H1 (cell line): Measurements from ENCODE around the gene NAV2. TPM values are rescaled to one million over a fixed set of nuclear protein-coding genes. Genes with fewer than 3 reads are reported as not detected.

Source experiments
- ASH2L ChIP-seq: fragments of 200-600, 300-600 bp; sonication (generic); IDR thresholded peaks from one replicate; pipeline ENCODE4 v1.7.1; 2017; ENCODE audit warnings: low read length
- EGR1 ChIP-seq: IDR thresholded peaks from 2 replicates; pipeline ENCODE4 v1.6.1; 2011; ENCODE audit warnings: low read depth, low read length, borderline replicate concordance
- JUN ChIP-seq: IDR thresholded peaks from 2 replicates; pipeline ENCODE4 v1.6.1; 2011; ENCODE audit warnings: low read depth, mild to moderate bottlenecking, improper control_type of control experiment, low read length
- RBBP5 ChIP-seq: IDR thresholded peaks from 2 replicates; pipeline ENCODE4 v1.7.1; 2012; ENCODE audit warnings: low read depth, mild to moderate bottlenecking, inconsistent platforms, low read length, moderate library complexity, borderline replicate concordance
- TEAD4 ChIP-seq: IDR thresholded peaks from 2 replicates; pipeline ENCODE4 v1.6.1; 2012; ENCODE audit warnings: low read depth, low read length, inconsistent platforms, mixed read lengths
- polyA plus RNA-seq, 7 experiments: library from polyadenylated mRNA; depleted of rRNA in 3 of 7; stranded (reverse) in 5 of 7; unstranded in 2 of 7; fragments of >200 nt in 5 of 7; fragments of 200-250 nt in 2 of 7; gene quantifications; 1 replicate in 5 of 7; 2 replicates in 1 of 7; 4 replicates in 1 of 7; pipeline versions ENCODE4 v1.2.1 to v1.2.3, GENCODE V29; 2011 to 2013; ENCODE audit warnings: missing spikeins in 2 of 7, mixed read lengths in 2 of 7
- total RNA-seq: library from RNA; stranded (reverse); fragmentation: NEBNext Ultra II Directional; extraction: Animal tissue kit (Norgen Biotek cat#: 25700); gene quantifications from 2 replicates; pipeline ENCODE4 v1.2.1, GENCODE V29; 2021
- TF ChIP-seq, protein P1 (sequence below): fragments of 300-600 bp; sonication (generic); IDR thresholded peaks from 2 replicates; pipeline ENCODE4 v1.7.1; 2012; ENCODE audit warnings: low read length, moderate library complexity, mild to moderate bottlenecking, inconsistent platforms; ENCODE audit not compliant: insufficient replicate concordance

NAV2 gene
- total and polyA plus RNA-seq, 2 of the 8 experiments (the other 6 are each of a cell fraction or from before 2014, with no cell fraction given), result 35.6 to 73.6 TPM

DNA sequence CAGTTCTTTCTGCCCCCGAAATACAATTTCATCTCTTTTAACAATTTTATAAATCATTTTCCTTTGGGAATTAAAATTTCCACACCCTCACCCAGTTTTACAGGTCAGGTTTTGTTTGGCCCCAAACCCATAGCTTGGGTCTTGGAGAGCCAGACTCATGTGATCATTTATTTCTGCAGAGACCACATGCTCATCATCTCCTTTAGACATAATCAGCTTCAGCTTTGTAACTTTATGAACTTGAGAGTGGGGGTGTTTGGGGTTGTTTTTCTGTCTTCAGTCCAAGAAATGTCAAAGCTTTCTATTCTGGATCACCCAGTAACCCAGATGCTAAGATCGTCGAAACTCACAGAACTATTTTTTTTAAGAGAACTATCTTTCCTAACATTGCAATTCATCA, 376.7 kb downstream of the NAV2 start (continued):
- TF ChIP-seq, protein P1, sequence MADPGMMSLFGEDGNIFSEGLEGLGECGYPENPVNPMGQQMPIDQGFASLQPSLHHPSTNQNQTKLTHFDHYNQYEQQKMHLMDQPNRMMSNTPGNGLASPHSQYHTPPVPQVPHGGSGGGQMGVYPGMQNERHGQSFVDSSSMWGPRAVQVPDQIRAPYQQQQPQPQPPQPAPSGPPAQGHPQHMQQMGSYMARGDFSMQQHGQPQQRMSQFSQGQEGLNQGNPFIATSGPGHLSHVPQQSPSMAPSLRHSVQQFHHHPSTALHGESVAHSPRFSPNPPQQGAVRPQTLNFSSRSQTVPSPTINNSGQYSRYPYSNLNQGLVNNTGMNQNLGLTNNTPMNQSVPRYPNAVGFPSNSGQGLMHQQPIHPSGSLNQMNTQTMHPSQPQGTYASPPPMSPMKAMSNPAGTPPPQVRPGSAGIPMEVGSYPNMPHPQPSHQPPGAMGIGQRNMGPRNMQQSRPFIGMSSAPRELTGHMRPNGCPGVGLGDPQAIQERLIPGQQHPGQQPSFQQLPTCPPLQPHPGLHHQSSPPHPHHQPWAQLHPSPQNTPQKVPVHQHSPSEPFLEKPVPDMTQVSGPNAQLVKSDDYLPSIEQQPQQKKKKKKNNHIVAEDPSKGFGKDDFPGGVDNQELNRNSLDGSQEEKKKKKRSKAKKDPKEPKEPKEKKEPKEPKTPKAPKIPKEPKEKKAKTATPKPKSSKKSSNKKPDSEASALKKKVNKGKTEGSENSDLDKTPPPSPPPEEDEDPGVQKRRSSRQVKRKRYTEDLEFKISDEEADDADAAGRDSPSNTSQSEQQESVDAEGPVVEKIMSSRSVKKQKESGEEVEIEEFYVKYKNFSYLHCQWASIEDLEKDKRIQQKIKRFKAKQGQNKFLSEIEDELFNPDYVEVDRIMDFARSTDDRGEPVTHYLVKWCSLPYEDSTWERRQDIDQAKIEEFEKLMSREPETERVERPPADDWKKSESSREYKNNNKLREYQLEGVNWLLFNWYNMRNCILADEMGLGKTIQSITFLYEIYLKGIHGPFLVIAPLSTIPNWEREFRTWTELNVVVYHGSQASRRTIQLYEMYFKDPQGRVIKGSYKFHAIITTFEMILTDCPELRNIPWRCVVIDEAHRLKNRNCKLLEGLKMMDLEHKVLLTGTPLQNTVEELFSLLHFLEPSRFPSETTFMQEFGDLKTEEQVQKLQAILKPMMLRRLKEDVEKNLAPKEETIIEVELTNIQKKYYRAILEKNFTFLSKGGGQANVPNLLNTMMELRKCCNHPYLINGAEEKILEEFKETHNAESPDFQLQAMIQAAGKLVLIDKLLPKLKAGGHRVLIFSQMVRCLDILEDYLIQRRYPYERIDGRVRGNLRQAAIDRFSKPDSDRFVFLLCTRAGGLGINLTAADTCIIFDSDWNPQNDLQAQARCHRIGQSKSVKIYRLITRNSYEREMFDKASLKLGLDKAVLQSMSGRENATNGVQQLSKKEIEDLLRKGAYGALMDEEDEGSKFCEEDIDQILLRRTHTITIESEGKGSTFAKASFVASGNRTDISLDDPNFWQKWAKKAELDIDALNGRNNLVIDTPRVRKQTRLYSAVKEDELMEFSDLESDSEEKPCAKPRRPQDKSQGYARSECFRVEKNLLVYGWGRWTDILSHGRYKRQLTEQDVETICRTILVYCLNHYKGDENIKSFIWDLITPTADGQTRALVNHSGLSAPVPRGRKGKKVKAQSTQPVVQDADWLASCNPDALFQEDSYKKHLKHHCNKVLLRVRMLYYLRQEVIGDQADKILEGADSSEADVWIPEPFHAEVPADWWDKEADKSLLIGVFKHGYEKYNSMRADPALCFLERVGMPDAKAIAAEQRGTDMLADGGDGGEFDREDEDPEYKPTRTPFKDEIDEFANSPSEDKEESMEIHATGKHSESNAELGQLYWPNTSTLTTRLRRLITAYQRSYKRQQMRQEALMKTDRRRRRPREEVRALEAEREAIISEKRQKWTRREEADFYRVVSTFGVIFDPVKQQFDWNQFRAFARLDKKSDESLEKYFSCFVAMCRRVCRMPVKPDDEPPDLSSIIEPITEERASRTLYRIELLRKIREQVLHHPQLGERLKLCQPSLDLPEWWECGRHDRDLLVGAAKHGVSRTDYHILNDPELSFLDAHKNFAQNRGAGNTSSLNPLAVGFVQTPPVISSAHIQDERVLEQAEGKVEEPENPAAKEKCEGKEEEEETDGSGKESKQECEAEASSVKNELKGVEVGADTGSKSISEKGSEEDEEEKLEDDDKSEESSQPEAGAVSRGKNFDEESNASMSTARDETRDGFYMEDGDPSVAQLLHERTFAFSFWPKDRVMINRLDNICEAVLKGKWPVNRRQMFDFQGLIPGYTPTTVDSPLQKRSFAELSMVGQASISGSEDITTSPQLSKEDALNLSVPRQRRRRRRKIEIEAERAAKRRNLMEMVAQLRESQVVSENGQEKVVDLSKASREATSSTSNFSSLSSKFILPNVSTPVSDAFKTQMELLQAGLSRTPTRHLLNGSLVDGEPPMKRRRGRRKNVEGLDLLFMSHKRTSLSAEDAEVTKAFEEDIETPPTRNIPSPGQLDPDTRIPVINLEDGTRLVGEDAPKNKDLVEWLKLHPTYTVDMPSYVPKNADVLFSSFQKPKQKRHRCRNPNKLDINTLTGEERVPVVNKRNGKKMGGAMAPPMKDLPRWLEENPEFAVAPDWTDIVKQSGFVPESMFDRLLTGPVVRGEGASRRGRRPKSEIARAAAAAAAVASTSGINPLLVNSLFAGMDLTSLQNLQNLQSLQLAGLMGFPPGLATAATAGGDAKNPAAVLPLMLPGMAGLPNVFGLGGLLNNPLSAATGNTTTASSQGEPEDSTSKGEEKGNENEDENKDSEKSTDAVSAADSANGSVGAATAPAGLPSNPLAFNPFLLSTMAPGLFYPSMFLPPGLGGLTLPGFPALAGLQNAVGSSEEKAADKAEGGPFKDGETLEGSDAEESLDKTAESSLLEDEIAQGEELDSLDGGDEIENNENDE, result no peak
- TF ChIP-seq TEAD4, result no peak
- TF ChIP-seq EGR1, result no peak
- TF ChIP-seq JUN, result no peak
- TF ChIP-seq ASH2L, result no peak
- TF ChIP-seq RBBP5, result no peak
